ENCODE measurements around the gene NOL7.

Gene NOL7

GRCh38 chr6:13572951-13573654 is 42.0 kb upstream of the NOL7 start:
- peak overlapping the region; percentile 63 for H3K4me3 ChIP-seq (ENCODE audit: low read depth, low read length)
- TF ChIP-seq POLR2A (IDR thresholded peaks at IDR 0.05; ENCODE audit: extremely low read depth, insufficient read length) (no peak), MAX (IDR thresholded peaks at IDR 0.05; ENCODE audit: low read depth, low read length) (no peak), CTCF (IDR thresholded peaks at IDR 0.05; ENCODE audit: low read depth, low read length) (no peak), MYC (IDR thresholded peaks at IDR 0.05; ENCODE audit: low read depth, low read length) (no peak)
- no peak for DNase-seq (ENCODE audit: low read depth)

- TF ChIP-seq MYC (IDR thresholded peaks at IDR 0.05; ENCODE audit: low read depth, low read length) (0 out of 2 replicates have a peak, but pooled peaks have one; percentile 18), MAX (IDR thresholded peaks at IDR 0.05; ENCODE audit: low read depth, low read length) (peak; percentile 28; the same call in 1 of the 2 replicates), CTCF (IDR thresholded peaks at IDR 0.05; ENCODE audit: low read depth, low read length) (no peak), POLR2A (IDR thresholded peaks at IDR 0.05; ENCODE audit: extremely low read depth, insufficient read length) (no peak)
- DNase-seq (ENCODE audit: low read depth), result no peak
- H3K4me3 ChIP-seq (ENCODE audit: low read depth, low read length), result peak overlapping the region; percentile 63
Measured at GRCh38 chr6:13573669-13574110, 41.4 kb upstream of the NOL7 start.

- TF ChIP-seq MAX (IDR thresholded peaks at IDR 0.05; ENCODE audit: low read depth, low read length), result no peak
- peak; percentile 75 for TF ChIP-seq POLR2A (IDR thresholded peaks at IDR 0.05; ENCODE audit: extremely low read depth, insufficient read length)
- TF ChIP-seq CTCF (IDR thresholded peaks at IDR 0.05; ENCODE audit: low read depth, low read length), result peak; percentile 29
- peak overlapping the region; percentile 63 for H3K4me3 ChIP-seq (ENCODE audit: low read depth, low read length)
- DNase-seq (ENCODE audit: low read depth), result peak; percentile 97
Measured at GRCh38 chr6:13574149-13574570, 41.0 kb upstream of the NOL7 start.

- TF ChIP-seq MYC (IDR thresholded peaks at IDR 0.05; ENCODE audit: low read depth, low read length), result 0 out of 2 replicates have a peak, but pooled peaks have one; percentile 35
- TF ChIP-seq POLR2A (IDR thresholded peaks at IDR 0.05; ENCODE audit: extremely low read depth, insufficient read length), result peak; percentile 79
- TF ChIP-seq CTCF (IDR thresholded peaks at IDR 0.05; ENCODE audit: low read depth, low read length), result no peak
- peak; percentile 65 for TF ChIP-seq MAX (IDR thresholded peaks at IDR 0.05; ENCODE audit: low read depth, low read length)
- H3K4me3 ChIP-seq (ENCODE audit: low read depth, low read length), result peak within 1 kb of the TSS; percentile 63
- peak; percentile 92 for DNase-seq (ENCODE audit: low read depth)
Measured at GRCh38 chr6:13574571-13575376, 40.4 kb upstream of the NOL7 start, which contains the start of gene SIRT5. Gene SIRT5, plus strand, starts transcription at chr6:13574601. Its CDS starts 9,510 bp downstream, at chr6:13584111.

GRCh38 chr6:13575377-13575775 is 39.8 kb upstream of the NOL7 start:
- no peak for DNase-seq (ENCODE audit: low read depth)
- H3K4me3 ChIP-seq (ENCODE audit: low read depth, low read length), result peak overlapping the region; percentile 63

More at GRCh38 chr6:13575377-13575775, 39.8 kb upstream of the NOL7 start:
- TF ChIP-seq CTCF (IDR thresholded peaks at IDR 0.05; ENCODE audit: low read depth, low read length) (peak; percentile 74), MYC (IDR thresholded peaks at IDR 0.05; ENCODE audit: low read depth, low read length) (no peak), MAX (IDR thresholded peaks at IDR 0.05; ENCODE audit: low read depth, low read length) (no peak), POLR2A (IDR thresholded peaks at IDR 0.05; ENCODE audit: extremely low read depth, insufficient read length) (no peak)
